ENCODE data around the gene CCT5.
"Not testable (repeated sequence)": the region's sequence is repeated elsewhere in the genome, so short reads cannot be mapped to it uniquely, and the experiment has no call there.

CCT5 gene

GRCh38 chr5:10265245-10266109 is 15.4 kb downstream of the CCT5 start:
- H3K4me3 ChIP-seq = no peak overlapping the region
- H4K20me1 ChIP-seq = peaks cover 12 to 76% (median 61%) of the 10 kb centered on the region in 11 experiments; a peak in 21 of 22 replicates
- peaks cover 59 to 66% (median 60%) of the 10 kb centered on the region in 11 experiments for H3K36me3 ChIP-seq
- H3K4me2 ChIP-seq = 0 out of 22 replicates have a peak overlapping the region, but pooled peaks of 1 of the 11 experiments have one; percentile 25
- no peak for TF ChIP-seq Cebpa-rat (IDR thresholded peaks at IDR 0.05)
- H3K27me3 ChIP-seq = no peaks in the 10 kb centered on the region
- peaks cover 0 to 32% (median 3%) of the 10 kb centered on the region in 10 experiments; a peak in 9 of 20 replicates for H3K4me1 ChIP-seq
- H3K27ac ChIP-seq = peak overlapping the region in 4 of 11 experiments; percentile 0 to 12 (median 9); a peak in 4 of 22 replicates
- no peaks in the 10 kb centered on the region for H3K9me3 ChIP-seq (replicated peaks in 1 of 11)
- H3K9ac ChIP-seq = no peak overlapping the region

- H3K9me3 ChIP-seq (replicated peaks in 1 of 11) = no peaks in the 10 kb centered on the region
- no peak overlapping the region for H3K4me3 ChIP-seq
- no peak for TF ChIP-seq Cebpa-rat (IDR thresholded peaks at IDR 0.05)
- H3K4me1 ChIP-seq = peaks cover 0 to 34% (median 6%) of the 10 kb centered on the region in 10 experiments; a peak in 10 of 20 replicates
- H4K20me1 ChIP-seq = peaks cover 10 to 70% (median 54%) of the 10 kb centered on the region in 11 experiments; a peak in 21 of 22 replicates
- H3K9ac ChIP-seq = no peak overlapping the region
- peaks cover 52 to 60% (median 54%) of the 10 kb centered on the region in 11 experiments for H3K36me3 ChIP-seq
- H3K4me2 ChIP-seq = peak overlapping the region in 1 of 11 experiments; percentile 25; a peak in 1 of 22 replicates
- H3K27ac ChIP-seq = peak overlapping the region in 2 of 11 experiments; percentile 14 to 35; a peak in 5 of 22 replicates
- H3K27me3 ChIP-seq = no peaks in the 10 kb centered on the region
Observed at GRCh38 chr5:10266137-10266536, 16.1 kb downstream of the CCT5 start.

- H3K4me1 ChIP-seq = peaks cover under 1 to 37% (median 12%) of the 10 kb centered on the region in 10 experiments; a peak in 14 of 20 replicates
- no peaks in the 10 kb centered on the region for H3K27me3 ChIP-seq
- H4K20me1 ChIP-seq = peaks cover 5 to 63% (median 48%) of the 10 kb centered on the region in 11 experiments; a peak in 20 of 22 replicates
- H3K4me2 ChIP-seq = peak overlapping the region in 4 of 11 experiments; percentile 29 to 62 (median 46); a peak in 6 of 22 replicates
- H3K36me3 ChIP-seq = peaks cover 45 to 53% (median 47%) of the 10 kb centered on the region in 11 experiments
- peak overlapping the region in 3 of 11 experiments; percentile 27 to 49 (median 47); a peak in 5 of 22 replicates for H3K27ac ChIP-seq
- H3K9me3 ChIP-seq (replicated peaks in 1 of 11) = peaks cover 0 to 6% (median 0%) of the 10 kb centered on the region in 11 experiments; a peak in 8 of 22 replicates
- H3K4me3 ChIP-seq = no peak overlapping the region
- no peak for TF ChIP-seq Cebpa-rat (IDR thresholded peaks at IDR 0.05)
- peak overlapping the region in 1 of 11 experiments; percentile 21; a peak in 1 of 22 replicates for H3K9ac ChIP-seq
Observed at GRCh38 chr5:10266839-10267238, 16.8 kb downstream of the CCT5 start.

DNA sequence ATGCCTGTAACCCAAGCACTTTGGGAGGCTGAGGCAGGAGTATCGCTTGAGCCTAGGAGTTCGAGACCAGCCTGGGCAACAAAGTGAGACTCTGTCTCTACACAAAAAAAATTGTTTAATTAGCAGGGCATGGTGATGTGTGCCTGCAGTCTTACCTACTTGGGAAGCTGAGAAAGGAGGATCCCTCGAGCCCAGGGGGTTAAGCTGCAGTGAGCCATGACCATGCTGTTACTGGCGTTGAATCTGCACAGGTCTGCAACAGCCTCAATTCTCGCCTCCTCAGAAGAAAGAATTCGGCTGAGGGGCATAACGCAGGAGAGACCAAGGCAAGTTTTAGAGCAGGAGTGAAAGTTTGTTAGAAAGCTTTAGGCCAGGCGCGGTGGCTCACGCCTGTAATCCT is 18.0 kb downstream of the CCT5 start:
- Histone ChIP-seq H3K4me2 (peak overlapping the region in 3 of 11 experiments; percentile 43 to 62 (median 48); a peak in 4 of 22 replicates), H3K36me3 (peaks cover 33 to 40% (median 34%) of the 10 kb centered on the region in 11 experiments), H3K27ac (peak overlapping the region in 4 of 11 experiments; percentile 26 to 58 (median 36); a peak in 5 of 22 replicates), H4K20me1 (peaks cover 0 to 50% (median 36%) of the 10 kb centered on the region in 11 experiments; a peak in 19 of 22 replicates), H3K4me1 (peaks cover 11 to 48% (median 23%) of the 10 kb centered on the region in 10 experiments), H3K4me3 (no peak overlapping the region), H3K9ac (no peak overlapping the region), H3K9me3 (replicated peaks in 1 of 11) (peaks cover 7 to 18% (median 10%) of the 10 kb centered on the region in 11 experiments; a peak in 21 of 22 replicates), H3K27me3 (no peaks in the 10 kb centered on the region)
- TF ChIP-seq Cebpa-rat (IDR thresholded peaks at IDR 0.05) = no peak

- no peak for TF ChIP-seq Cebpa-rat (IDR thresholded peaks at IDR 0.05)
- Histone ChIP-seq H3K4me2 (peak overlapping the region; percentile 16 to 66 (median 44); a peak in 20 of 22 replicates), H4K20me1 (peaks cover 0 to 8% (median under 1%) of the 10 kb centered on the region in 11 experiments; a peak in 4 of 22 replicates), H3K36me3 (no peaks in the 10 kb centered on the region), H3K4me1 (peaks cover 21 to 41% (median 30%) of the 10 kb centered on the region in 10 experiments), H3K9ac (no peak overlapping the region), H3K27ac (no peak overlapping the region; a peak in 1 of 22 replicates), H3K27me3 (no peaks in the 10 kb centered on the region), H3K9me3 (replicated peaks in 1 of 11) (peaks cover 7 to 18% (median 10%) of the 10 kb centered on the region in 11 experiments; a peak in 21 of 22 replicates), H3K4me3 (no peak overlapping the region)
Observed at GRCh38 chr5:10272053-10272874, 22.2 kb downstream of the CCT5 start.

- H3K36me3 ChIP-seq, H3K27me3 ChIP-seq, H3K9ac ChIP-seq, H4K20me1 ChIP-seq, H3K4me3 ChIP-seq, H3K27ac ChIP-seq: not testable (repeated sequence)
- H3K4me2 ChIP-seq = peak overlapping the region; percentile 16 to 66 (median 44); a peak in 16 of 22 replicates
- peaks cover 15 to 36% (median 27%) of the 10 kb centered on the region in 10 experiments for H3K4me1 ChIP-seq
- peaks cover 7 to 18% (median 10%) of the 10 kb centered on the region in 11 experiments; a peak in 21 of 22 replicates for H3K9me3 ChIP-seq (replicated peaks in 1 of 11)
Observed at GRCh38 chr5:10272875-10273209, 22.8 kb downstream of the CCT5 start.

- H3K9me3 ChIP-seq (replicated peaks in 1 of 11) = peaks cover 7 to 18% (median 10%) of the 10 kb centered on the region in 11 experiments; a peak in 21 of 22 replicates
- no peaks in the 10 kb centered on the region; a peak in 1 of 22 replicates for H4K20me1 ChIP-seq
- TF ChIP-seq Cebpa-rat (IDR thresholded peaks at IDR 0.05) = no peak
- no peak overlapping the region for H3K4me3 ChIP-seq
- H3K36me3 ChIP-seq = no peaks in the 10 kb centered on the region
- no peak overlapping the region for H3K9ac ChIP-seq
- H3K27me3 ChIP-seq = no peaks in the 10 kb centered on the region
- H3K4me1 ChIP-seq = peaks cover 8 to 34% (median 25%) of the 10 kb centered on the region in 10 experiments
- H3K27ac ChIP-seq = no peak overlapping the region
- peak overlapping the region in 9 of 11 experiments; percentile 12 to 58 (median 49); a peak in 17 of 22 replicates for H3K4me2 ChIP-seq
Observed at GRCh38 chr5:10275460-10275859, 25.4 kb downstream of the CCT5 start.

DNA sequence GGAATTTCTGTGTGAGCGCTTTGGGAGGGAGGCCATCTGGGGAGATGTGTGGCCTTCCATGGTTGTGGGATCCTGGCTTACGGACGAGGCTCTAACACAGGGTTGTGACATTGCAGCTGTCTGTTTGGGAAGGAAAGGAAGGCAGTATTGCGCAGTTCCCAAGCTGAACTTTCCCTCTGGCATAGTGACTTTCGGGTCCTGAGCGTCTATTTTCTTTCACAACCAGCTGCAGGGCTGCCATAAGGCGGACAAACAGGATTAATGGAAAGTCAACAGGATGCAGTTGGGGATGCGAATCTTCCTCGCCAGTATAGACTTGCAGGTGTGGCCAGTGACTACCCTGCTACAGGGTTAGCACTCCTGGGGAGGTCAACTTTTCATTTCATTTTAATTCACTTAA is 25.9 kb downstream of the CCT5 start:
- H3K9ac ChIP-seq = no peak overlapping the region
- peaks cover 7 to 18% (median 10%) of the 10 kb centered on the region in 11 experiments; a peak in 21 of 22 replicates for H3K9me3 ChIP-seq (replicated peaks in 1 of 11)
- no peak overlapping the region for H3K27ac ChIP-seq
- H4K20me1 ChIP-seq = no peaks in the 10 kb centered on the region; a peak in 1 of 22 replicates
- H3K4me2 ChIP-seq = peak overlapping the region in 8 of 11 experiments; percentile 12 to 58 (median 50); a peak in 13 of 22 replicates
- H3K36me3 ChIP-seq = no peaks in the 10 kb centered on the region
- no peaks in the 10 kb centered on the region for H3K27me3 ChIP-seq
- TF ChIP-seq Cebpa-rat (IDR thresholded peaks at IDR 0.05) = no peak
- H3K4me1 ChIP-seq = peaks cover 6 to 33% (median 24%) of the 10 kb centered on the region in 10 experiments; a peak in 18 of 20 replicates
- H3K4me3 ChIP-seq = no peak overlapping the region
